Activated T-cell treated with anti-CD3 and anti-CD28 coated beads, Interleukin-2, amount 50 U/mL, for 48 hours (primary cell): ENCODE results near the gene TTC7B.

Experiments
- DNase-seq, 2 experiments: peaks; one replicate each; pipeline ENCODE4 v3.0.0-alpha.2; 2020

TTC7B gene

DNA sequence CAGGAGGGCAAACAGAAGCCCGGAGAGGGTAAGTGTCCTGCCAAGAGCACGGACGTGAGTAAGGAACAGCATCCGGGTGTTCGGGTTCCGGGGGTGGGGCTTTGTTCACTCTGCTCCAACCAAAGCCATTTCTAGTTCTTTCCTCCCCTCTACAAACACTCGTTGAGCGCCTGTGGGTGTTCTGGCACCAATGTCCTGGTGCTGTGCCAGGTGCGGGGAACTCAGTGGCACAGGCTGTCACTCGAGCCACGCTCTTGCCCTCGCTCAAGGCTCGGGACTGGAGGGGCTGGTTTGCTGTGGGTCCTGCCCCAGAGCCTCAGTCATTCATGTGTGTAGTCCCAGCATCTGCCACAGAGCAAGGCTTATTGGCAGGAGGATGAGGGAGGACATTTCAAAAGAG is 261.9 kb downstream of the TTC7B start:
- DNase-seq, result no peak

DNA sequence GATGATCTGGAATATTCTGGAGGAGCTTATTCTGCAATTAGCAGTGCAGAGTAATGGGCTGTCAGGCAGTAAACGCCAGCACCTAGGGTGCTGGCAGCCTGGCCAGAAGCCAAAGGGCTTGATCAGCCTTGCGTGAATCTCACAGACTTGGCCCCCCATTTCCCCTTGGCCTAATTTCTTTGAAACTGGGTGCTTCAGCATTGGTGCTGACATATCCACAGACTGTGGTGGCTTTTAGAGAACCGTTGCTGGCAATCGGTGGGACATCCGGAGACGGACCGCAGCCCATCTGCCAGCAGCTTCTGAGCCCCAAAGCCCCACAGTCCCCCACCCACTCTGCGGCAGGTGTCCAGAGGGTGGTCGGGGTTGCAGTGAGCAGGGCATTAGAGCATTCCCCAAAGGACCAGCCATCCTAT is 262.3 kb downstream of the TTC7B start:
- DNase-seq, result no peak

DNA sequence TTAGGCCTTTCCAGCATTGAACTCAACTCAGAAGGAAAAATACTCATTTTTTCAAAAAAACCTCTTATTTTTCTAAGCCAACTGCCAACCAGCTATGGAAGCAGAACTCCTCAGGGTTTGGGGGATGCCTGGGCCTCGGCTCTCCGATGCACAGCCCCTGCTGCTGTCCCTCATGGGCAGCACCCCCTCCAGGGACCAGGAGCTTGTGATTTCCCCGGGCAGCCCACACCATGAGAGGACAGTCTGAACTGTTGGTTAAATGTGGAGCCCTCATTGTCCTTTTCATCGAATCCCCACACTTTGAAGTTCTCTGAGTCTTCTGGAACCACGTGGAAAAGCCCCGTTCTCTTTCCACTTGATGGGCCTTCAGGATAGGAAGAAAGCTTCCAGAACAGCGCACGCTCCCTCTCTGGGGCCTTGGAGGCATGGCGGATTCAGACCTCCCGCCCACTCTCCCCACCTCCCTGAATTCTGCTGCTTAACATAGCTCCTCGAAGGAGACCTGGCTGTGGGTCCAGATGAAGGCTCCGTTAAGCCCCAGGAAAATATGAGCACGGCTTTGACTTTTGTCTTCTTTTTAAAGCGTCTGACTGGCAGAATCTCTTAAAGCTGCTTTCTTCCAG is 262.8 kb downstream of the TTC7B start:
- DNase-seq, result no peak

DNA sequence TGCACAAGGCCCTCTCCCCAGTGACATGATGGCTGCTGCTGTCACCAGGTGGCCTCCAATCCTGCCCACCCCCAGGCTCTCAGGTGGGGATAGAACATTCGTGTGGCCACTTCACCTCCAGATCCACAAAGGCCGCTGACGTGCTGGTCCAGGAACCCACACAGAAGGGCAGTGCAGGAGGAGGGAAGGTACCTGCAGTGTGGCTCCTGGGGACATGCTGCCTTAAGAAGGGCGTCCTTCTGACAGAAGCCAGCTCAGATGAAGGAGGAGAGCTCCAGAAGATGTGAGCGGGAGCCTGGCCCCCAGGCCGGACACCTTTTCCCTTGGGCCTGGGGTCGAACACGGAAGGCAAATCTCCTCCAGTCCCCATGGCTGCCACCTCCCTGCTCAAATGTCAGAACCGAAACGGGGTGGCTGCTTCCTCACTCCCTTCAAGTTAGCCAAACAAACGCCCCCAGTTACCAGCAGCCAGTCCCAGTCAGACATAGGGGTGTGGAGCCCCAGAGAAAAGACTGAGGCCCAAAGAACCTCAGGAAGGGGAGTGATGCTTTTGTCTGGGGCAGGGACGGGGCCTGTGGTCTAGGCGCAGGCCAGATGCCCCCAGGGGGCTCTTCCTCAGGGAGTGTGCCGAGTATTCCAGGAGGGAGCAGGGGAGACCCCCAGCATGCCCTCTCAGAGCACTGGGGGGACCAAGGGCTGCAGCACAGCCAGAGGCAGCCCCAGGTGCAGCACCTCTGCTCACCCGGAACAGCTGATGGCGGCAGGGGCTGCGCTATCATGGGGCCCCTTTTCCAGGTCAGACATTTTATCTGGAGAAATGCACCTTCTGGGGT is 263.5 kb downstream of the TTC7B start:
- no peak for DNase-seq

DNA sequence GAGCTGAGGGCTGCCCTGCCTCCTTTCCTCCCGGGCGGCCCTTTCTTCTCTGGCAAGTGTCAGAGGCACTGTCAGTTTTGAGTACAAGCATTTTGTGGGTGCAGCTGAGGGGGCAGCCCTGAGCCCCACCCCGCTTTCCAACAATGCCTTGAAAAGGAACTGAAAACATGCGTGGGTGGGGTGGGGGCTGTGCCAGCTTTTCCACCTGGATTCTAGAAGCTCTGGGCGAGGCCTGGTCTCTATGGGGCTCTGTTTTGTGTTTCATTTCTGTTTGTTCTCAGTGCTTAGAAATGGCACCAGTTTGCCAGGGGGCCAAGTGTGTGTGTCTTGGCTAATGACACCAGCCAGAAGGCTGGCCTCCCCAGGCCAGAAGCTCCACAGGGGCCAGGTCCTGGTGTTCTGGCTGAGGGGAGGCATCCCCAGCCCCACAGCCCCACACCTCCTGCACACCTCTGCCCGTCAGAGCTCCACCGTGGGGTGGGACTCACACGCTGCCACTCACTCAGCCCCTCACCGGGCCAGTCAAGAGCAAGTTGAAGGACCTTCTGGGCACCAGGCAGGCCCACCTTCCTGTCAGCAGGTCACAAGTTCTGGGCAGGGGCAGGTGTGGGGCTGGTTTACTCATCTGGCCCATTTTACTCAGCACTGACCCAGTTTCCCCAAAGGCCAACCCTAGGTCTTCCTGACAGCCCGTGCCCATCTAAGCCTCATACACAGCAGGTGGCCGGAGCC is 264.3 kb downstream of the TTC7B start:
- DNase-seq, result no peak

DNA sequence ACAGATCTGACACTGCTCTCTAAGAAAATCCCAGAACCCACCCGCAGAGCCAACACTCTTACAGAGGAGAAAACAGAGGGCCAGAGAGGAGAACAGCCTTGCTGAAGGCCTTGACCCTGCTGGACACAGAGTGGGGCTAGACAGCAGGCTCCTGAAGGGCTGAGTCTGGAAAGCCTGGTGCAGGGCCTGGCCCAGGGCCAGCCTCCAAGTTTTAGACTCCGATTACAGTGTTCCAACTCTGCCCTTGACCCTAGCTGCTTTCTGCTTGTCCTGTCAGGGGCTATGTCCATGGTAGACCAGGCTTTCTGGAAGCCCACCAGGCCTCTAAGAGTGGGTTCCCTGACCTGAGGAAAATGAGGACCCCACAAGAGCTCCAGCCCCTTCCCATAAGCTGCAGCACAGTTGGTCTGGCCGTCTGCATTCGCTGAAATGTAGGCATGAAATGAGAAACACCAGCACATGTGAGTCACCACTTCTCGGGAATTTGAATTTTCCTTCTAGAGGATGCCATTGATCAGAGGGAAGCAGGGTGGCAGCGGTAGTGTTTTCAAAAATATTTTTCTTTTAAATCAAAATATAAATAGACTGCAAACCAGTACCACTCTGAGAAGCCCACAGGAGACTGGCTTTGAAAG is 265.0 kb downstream of the TTC7B start:
- no peak for DNase-seq

DNA sequence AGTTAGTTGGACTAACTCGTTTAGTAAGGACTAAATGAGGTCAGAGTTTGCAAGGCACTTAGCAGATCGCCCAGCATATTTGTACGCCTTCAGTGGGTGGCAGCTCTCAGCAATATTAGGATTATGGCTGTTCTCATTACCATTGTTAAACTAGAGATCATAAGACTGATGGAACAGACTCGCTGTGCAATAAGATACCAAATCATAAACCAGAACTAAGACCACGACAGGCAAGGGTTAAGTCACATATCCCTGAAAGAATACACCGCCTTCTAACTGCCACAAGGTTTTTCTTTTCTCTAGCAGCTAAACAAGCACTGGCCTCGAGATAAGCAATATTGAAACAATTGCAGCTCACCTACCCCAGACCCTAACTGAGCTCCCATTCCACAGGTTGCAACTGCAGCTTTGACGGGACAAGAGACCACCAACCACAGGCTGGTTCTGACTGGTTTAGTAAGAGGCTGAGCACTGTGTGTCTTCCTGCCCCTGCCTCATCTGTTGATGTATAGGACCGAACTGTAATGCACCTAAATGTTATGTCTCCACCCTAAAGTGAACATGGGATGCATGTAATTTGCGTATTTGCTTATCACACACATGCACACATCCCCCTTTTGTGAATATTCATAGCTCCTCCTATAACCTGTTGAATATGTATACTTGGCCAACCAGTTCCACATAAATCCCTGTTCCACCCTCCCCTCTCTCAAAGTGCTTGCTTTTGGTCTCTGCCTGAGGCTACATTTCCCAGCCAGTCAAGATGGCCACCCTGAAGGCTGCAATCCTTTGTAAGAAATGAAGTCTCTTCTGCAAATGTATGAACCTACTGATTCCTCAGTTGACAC is 266.2 kb downstream of the TTC7B start:
- no peak for DNase-seq

DNA sequence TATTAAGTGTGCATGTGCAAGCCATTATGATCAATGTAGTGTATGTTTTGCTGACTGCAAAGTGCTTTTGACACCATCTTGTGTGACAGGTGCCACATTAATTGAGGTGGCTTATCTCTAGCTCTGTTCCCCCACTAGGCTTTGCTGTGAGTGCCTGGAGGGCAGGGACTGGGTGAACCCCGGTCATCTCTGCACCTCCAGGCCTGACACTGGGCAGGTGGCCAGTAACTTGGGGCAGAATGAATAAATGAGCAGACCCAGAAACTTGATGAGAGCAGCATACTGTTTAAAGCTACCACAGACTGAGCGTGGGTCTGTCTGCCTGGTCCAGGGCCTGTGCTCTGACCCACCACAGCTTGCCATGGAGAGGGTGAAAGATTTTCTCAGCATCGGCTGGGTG is 267.8 kb downstream of the TTC7B start:
- DNase-seq, result no peak

DNA sequence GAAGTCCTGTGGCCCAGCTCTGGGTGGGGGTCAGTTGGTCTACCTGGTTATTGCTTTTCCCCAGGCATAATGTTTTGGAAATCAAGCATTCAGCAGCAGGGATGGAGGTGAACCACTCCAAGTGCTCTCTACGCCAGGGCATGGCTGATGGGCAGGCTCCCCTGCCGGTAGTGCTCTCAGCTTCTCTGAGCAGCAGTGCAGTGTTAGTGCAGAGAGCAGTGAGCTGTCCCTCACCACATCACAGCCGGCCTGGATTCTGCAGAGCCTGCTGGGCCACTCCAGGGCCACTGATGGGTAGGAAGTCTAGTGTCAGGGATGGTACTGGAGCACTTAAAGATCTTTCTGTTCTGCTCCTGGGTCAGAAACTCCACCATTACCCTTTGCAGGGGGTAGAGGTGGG is 268.3 kb downstream of the TTC7B start:
- DNase-seq, result no peak

DNA sequence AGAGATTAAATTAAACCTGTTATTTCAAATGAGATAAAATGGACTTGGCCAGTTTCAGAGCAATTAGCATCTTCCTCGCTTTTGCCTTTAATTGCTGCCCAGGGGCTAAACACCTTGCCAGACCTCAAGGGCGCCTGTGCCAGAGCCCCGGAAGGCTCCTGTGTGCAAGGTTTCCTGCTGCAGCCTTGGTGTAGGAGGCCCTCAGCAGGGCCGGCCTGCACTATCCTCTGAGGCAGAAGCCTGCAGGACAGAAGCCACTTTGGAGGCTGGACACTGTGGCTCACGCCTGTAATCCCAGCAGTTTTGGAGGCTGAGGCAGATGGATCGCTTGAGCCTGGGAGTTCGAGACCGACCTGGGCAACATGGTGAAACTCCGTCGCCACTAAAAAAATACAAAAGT is 269.0 kb downstream of the TTC7B start:
- no peak for DNase-seq

DNA sequence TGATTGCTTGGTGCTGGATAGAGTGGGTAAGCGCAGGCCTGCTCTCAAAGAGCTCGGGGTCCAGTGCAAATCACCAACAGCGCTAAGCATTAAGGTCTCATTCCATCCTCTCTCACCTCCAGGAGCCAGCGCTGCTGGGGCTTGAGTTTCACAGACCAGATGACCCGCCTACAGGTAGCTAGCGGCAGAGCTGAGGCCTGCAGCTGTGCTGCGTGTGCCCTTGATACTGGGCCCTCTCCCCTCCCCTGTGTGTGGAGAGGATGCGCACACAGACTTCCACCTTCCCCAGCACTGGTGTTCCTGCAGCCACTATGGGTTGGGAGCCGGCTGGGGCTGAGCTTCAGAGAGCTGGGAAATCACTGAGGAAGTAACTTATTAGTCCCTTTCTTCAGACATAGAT is 269.5 kb downstream of the TTC7B start:
- DNase-seq, result no peak

DNA sequence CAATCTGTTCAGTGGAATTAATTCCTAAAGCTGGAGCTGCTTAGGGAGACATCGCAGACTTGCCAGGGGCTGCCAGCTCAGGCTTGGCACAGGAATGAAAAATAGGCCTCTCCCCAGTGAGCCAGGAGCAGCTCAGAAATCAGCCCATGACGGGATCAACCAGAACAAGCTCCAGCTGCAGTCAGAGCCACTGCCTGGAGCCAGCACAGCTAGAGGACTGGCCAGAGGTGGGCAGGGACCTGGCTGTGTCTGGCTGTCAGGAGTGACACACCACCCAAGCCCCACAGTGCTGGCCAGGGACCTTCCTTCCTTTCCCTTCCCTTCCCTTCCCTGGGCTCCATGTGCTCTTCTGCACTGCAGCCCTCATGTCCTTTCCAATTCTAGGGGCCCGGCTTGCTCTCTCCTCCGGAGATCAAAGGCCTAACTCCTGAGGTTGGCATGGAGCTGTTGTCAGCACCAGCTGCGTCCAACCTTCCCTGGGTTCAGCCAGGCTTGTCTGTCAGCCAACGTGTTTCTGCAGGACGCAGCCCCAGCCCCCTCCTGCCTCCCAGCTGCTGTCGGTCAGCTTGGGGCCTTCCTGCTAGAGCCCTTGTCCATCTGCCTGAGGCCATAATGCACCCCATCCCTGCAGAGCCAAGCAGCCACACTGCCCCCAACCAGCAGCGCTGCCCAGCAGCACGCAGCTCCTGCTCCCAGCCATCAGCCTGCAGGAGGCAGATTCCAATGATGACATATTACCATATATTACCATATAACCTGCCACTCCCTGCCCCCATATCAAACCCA is 270.1 kb downstream of the TTC7B start:
- no peak for DNase-seq

DNA sequence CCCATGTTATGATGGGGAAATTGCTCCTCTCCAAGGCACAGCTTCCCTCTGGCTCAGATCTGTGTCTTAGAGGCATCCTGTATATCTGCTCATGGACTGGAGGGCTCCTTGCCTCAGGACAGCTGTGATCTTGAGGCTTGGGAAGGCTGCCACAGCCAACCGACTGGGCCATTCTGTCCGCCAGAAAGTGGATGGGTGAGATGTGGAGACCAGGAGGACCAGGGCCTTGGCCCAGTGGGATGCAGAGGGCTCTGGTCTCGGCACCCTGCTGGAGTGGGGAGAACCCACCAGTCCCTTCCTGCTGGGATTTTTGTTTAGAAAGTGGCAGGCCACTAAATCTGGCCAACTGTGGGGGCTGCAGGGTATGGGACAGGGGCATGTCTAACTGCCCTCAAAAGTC is 270.8 kb downstream of the TTC7B start:
- DNase-seq, result no peak

DNA sequence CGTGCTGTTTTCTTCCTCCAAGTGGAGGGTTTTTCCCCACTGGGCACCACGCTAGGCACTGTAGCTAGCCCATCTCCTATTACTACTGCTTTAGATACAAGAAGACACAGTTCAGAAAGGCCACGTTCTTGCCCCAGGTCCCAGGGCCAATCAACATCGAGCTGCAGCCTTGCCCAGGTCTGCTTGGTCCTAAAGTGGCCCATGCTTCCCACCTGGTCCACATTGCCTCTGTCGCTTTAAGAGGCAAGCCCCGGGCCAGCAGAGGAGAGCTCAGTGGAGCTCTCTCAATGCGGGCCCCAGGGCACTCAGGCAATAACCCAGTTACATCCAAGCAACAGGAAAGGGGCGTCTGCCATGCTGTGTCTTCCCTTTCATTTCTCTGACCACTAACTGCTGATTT is 271.3 kb downstream of the TTC7B start:
- DNase-seq, result no peak

DNA sequence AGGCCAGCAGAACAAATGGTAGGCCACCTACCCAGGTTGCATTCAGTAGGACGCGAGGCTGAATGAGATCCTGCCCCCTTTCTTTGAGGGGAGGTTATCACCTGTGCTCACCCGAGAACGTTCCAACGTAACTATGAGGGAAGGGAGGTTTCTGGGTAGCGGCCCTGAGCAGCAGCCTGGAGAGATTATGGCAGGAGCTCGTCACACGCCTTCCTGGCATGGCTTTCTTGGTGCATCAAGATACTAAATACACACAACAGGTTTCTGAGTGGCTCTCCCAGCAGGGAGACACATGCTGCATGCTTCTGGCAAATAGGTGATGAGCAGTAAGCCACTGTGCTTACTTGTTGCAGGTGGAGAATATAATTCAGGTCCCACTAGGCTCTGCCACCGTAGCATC is 271.7 kb downstream of the TTC7B start:
- DNase-seq, result no peak

DNA sequence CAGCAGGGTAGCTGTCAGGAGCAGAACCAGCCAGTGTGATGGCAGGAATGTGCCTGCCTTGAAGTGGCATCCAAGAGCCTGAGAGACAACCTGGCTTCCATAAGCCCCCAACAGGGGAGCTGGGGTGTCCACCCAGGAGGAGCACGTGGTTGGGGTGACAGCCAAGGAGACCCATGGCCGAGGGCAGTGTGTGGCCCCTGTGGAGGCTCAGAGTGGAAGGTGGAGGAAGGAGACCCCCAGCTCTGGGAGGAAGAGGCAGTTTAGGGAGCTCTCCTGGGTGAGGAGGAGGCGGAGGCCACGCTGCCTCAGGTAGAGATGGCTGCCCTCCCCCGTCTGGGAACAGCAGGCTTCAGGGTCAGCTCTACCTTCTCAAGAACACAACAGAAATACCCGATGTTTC is 272.4 kb downstream of the TTC7B start:
- no peak for DNase-seq

DNA sequence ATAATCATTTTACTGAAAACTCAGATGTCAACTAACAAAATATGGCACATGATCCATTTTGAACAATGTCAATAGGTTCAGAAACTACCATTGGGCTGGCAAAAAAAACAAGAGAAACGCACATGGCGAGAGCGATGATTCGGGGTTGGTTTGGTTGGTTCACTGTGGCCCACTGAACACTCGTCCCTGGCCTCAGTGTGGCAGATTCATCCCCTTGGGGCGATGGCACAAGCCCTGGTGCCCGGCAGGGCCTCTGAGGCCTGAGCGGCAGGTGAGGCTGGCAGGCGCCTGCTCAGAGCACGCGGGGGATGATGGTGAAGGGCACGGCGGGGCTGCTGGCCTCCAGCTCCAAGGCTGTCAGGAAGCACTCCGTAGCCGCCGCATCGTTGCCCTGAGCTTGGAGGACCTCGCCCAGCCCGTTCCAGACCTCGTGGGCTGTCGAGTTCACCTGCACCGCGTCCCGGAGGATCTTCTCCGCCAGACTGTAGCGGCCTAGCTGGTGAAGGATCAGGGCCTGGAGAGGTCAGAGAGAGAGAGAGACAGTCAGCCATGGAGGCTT is 275.1 kb downstream of the TTC7B start:
- DNase-seq, result no peak

DNA sequence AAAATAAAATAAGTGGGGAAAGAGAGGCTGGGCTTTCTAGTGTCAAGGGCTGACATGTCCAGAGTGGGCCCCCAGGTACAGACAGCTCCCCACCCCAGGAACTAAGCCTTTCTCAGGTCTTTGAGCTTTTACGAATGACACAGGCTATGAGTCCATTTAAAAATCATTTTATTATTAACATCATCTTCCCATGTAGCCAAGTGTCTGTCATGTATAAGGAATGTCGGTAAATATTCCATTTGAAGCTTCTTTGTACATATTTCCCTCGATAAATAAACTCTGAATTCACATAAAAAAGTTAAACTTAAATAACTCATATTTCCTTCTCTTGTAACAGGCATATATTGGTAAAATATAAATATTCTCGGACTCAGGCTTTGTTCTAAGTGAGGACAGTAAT is 275.8 kb downstream of the TTC7B start:
- DNase-seq, result no peak

DNA sequence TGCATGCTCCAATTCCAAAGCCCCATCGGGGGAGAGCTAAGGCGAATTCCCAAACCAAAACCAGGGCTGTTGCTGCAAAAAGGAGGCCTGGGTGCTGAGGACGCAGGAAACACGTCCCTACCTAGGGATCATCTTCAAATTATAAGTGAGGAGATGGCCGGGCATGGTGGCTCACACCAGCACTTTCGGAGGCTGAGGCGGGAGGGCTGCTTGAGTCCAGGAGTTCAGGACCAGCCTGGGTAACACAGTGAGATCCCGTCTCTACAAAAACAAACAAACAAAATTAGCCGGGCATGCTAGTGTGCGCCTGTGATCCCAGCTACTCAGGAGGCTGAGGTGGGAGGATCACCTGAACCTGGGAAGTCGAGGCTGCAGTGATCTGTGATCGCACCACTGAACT is 276.2 kb downstream of the TTC7B start:
- no peak for DNase-seq

DNA sequence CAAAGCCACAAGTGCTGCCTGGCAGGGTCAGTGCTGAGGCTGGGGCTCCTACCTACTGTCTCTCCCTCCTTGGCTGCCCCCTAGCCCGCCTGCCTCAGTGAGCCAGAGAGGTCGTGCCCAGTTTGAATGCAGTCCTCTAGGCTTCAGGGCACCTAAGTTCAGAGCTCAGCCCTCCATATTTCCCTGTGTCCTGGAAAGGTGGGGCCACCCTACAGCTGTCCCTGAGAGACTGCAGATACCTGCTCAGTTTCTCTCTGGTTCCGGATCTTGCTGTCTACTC is 276.8 kb downstream of the TTC7B start:
- no peak for DNase-seq

DNA sequence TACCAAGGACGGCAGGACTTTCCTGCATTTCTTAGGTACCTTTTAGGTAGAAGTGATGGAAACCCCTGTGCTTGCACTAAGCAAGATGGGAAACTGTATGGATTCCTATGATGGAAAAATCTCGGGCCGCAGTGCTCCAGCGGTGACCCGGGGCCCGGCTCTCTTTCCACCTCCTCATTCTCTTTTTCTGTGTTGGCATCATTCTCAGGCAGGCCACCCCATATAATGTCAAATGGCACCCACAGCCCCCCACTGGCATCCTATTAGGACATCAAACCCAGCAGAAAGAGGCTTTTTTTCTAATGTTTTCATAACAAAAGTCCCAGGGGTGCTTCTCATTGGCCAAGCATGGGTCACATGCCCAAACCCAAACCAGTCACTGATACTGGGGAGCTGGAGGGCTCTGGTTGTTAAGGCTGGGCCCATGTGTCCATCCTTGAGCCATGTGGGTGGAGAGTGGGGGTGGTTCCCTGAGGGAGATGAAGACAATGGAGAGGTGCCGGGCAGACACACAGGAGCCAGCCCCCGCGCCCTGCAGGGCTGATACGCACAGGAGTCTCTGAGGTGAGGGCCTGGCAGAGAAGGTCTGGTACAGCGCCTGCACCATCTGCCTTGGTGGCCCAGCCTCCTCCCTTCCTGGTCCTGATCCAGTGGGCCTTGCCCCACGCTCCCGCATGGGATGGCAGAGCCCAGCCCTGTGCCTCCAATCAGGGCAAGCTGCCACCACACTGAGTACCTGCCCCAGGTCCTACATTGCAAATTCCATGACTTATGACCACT is 277.3 kb downstream of the TTC7B start:
- no peak for DNase-seq
